Activated CD4-positive, alpha-beta memory T cell treated with anti-CD3 and anti-CD28 coated beads, Interleukin-2, amount 10 ng/mL, durations not matched to agents 7 days and 5 days (primary cell): Measurements from ENCODE around the gene NT5DC4. TPM values are rescaled to one million over a fixed set of nuclear protein-coding genes. Genes with fewer than 3 reads are reported as not detected.

ENCODE experiments used
- CTCF ChIA-PET: fragments of 350-600 bp; sonication (Branson Sonifier 250); formaldehyde crosslinking; loops from one replicate; lab custom pipeline; 2021; ENCODE audit warnings: antibody characterized with exemption, inconsistent platforms; lab: Charles Lee
- POLR2A ChIA-PET: fragments of 350-600 bp; sonication (Branson Sonifier 250); formaldehyde crosslinking; loops from one replicate; lab custom pipeline; 2021; ENCODE audit warnings: antibody characterized with exemption; lab: Charles Lee
- DNase-seq: peaks from one replicate; pipeline ENCODE4 v3.0.0-alpha.2; 2020
- H3K27ac Mint-ChIP-seq: one replicate; pipeline ENCODE4 v1.8.0; 2021; ENCODE audit warnings: mild to moderate bottlenecking, mixed read lengths
- H3K27me3 Mint-ChIP-seq: one replicate; pipeline ENCODE4 v1.8.0; 2021; ENCODE audit warnings: mixed read lengths
- H3K36me3 Mint-ChIP-seq: one replicate; pipeline ENCODE4 v1.8.0; 2021; ENCODE audit warnings: low read depth, mixed read lengths
- H3K4me1 Mint-ChIP-seq: one replicate; pipeline ENCODE4 v1.8.0; 2021; ENCODE audit warnings: mixed read lengths
- H3K4me3 Mint-ChIP-seq: one replicate; pipeline ENCODE4 v1.8.0; 2021; ENCODE audit warnings: mild to moderate bottlenecking, mixed read lengths
- H3K9me3 Mint-ChIP-seq: one replicate; pipeline ENCODE4 v1.8.0; 2021; ENCODE audit warnings: mixed read lengths
- total RNA-seq, 2 experiments: library from RNA; stranded (reverse); gene quantifications; one replicate each; pipeline ENCODE4 v1.2.3, GENCODE V29; 2021

Gene NT5DC4
- not detected for total RNA-seq

DNA sequence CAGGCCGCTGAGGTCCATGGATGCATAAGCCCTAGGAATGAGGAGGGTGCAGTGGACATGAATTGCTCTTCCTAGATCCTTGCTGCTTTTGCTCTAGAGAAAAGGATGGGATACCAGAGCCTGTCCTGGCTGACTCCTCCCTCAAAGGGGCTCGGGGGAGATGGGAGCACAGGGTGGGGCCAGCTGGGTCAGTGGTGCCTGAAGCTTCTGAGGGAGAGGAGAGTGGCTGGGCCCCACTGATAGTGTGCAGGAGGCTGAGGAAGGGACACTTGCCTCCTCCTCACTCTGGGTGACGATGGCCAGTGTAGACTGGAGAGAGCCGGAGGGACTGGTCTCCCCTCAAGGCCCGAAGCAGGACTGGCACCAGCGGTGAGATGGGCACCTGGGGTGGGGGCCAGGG is at the start of gene NT5DC4:
NT5DC4 (plus strand) TSS at position 236 of the 400 bp plus-strand sequence; CDS start at position 296, 60 bp downstream.
- no peaks in the 10 kb centered on the region for H3K36me3 Mint-ChIP-seq
- no peak within 1 kb of the TSS for H3K4me3 Mint-ChIP-seq
- ChIA-PET POLR2A (interaction anchor here (1.1 kb wide), 1 partner anchor 136 kb away, joined by 3 read pairs; the partner anchor contains the start of gene CHCHD5), CTCF (no interaction called here)
- DNase-seq, result no peak
- peaks cover 14% of the 10 kb centered on the region for H3K27me3 Mint-ChIP-seq
- H3K4me1 Mint-ChIP-seq, result peaks cover under 1% of the 10 kb centered on the region
- H3K27ac Mint-ChIP-seq, result no peak within 1 kb of the TSS
- no peaks in the 10 kb centered on the region for H3K9me3 Mint-ChIP-seq

- CTCF ChIA-PET, result no interaction called here
- H3K36me3 Mint-ChIP-seq, result peaks cover 6% of the 10 kb centered on the region
- POLR2A ChIA-PET, result interaction anchor here (0.5 to 2.6 kb wide), 4 partner anchors 10 to 47 kb away, joined by 3 to 12 read pairs (median 4); partner anchors contain the start of gene SLC20A1
- DNase-seq, result no peak
- peaks cover 7% of the 10 kb centered on the region for H3K4me1 Mint-ChIP-seq
- H3K27me3 Mint-ChIP-seq, result no peaks in the 10 kb centered on the region
- H3K27ac Mint-ChIP-seq, result no peak overlapping the region
- no peak overlapping the region for H3K4me3 Mint-ChIP-seq
- H3K9me3 Mint-ChIP-seq, result no peaks in the 10 kb centered on the region
Observed at GRCh38 chr2:112671801-112672200, 49.0 kb upstream of the NT5DC4 start.

GRCh38 chr2:112673008-112673407 is 47.8 kb upstream of the NT5DC4 start:
- Mint-ChIP-seq H3K27me3 (no peaks in the 10 kb centered on the region), H3K4me3 (no peak overlapping the region), H3K27ac (no peak overlapping the region), H3K36me3 (peaks cover 4% of the 10 kb centered on the region), H3K4me1 (peaks cover 5% of the 10 kb centered on the region), H3K9me3 (no peaks in the 10 kb centered on the region)
- DNase-seq, result no peak
- ChIA-PET POLR2A (interaction anchor here (0.9 to 1.8 kb wide), 5 partner anchors 14 to 42 kb away, joined by 3 to 5 read pairs (median 4); partner anchors contain the start of gene SLC20A1), CTCF (no interaction called here)

DNA sequence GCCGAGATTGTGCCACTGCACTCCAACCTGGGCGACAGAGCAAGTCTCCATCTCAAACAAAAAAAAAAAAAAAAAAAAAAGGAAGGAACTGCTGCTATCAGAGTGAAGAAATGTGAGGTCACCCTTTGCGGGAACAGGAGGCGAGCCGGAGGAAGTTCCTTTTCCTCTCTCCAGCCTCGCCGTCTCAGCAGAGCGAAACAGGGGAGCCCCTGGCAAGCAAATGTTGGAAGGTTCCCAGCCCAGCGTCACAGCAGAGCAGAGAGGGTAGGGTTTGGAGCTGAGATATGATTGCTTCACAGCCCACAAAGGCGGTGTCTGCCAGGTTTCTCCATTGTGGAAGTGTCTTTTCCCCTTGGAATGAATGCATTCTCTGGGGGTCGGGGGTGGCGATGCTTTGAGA is 46.6 kb upstream of the NT5DC4 start:
- ChIA-PET POLR2A (interaction anchor here (0.9 to 1.8 kb wide), 4 partner anchors 16 to 26 kb away, joined by 3 to 5 read pairs (median 4); no protein-coding TSS in a partner anchor), CTCF (interaction anchor here (0.7 to 1.1 kb wide), 3 partner anchors 9 to 909 kb away, joined by 3 to 7 read pairs (median 4); no protein-coding TSS in a partner anchor)
- H3K27ac Mint-ChIP-seq, result no peak overlapping the region
- H3K36me3 Mint-ChIP-seq, result no peaks in the 10 kb centered on the region
- no peak for DNase-seq
- no peaks in the 10 kb centered on the region for H3K9me3 Mint-ChIP-seq
- H3K4me3 Mint-ChIP-seq, result no peak overlapping the region
- H3K4me1 Mint-ChIP-seq, result peaks cover 5% of the 10 kb centered on the region
- H3K27me3 Mint-ChIP-seq, result no peaks in the 10 kb centered on the region

- Mint-ChIP-seq H3K4me1 (peaks cover 16% of the 10 kb centered on the region), H3K36me3 (no peaks in the 10 kb centered on the region), H3K4me3 (no peak overlapping the region), H3K27ac (no peak overlapping the region), H3K27me3 (no peaks in the 10 kb centered on the region), H3K9me3 (no peaks in the 10 kb centered on the region)
- ChIA-PET POLR2A (interaction anchor here (1.0 to 1.4 kb wide), 2 partner anchors 13 to 15 kb away, joined by 3 to 4 read pairs; no protein-coding TSS in a partner anchor), CTCF (interaction anchor here (0.8 to 1.9 kb wide), 3 partner anchors 8 to 47 kb away, joined by 3 to 10 read pairs (median 4); no protein-coding TSS in a partner anchor)
- no peak for DNase-seq
Observed at GRCh38 chr2:112679484-112679883, 41.3 kb upstream of the NT5DC4 start.

DNA sequence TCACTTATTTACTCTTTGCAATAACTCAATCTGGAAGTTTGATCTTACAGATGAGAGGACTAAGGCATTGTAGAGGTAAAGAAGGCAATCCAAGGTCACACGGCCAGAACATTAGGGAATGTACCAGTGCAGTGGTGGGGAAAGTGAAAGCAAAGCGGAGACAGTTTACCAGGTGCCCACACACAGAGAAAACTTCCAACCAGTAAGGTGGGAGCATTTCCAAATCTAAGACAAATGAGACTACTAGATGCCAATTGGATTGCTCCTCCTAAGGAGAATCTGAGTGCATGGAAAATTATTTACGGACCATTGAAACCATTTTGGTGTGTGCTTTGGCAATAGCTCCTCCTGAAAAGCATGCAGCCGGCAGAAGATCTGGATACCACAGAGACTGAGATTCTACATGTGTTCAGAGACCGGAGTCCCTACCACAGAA is 40.1 kb upstream of the NT5DC4 start:
- H3K27me3 Mint-ChIP-seq, result no peaks in the 10 kb centered on the region
- peaks cover 27% of the 10 kb centered on the region for H3K4me1 Mint-ChIP-seq
- H3K27ac Mint-ChIP-seq, result no peak overlapping the region
- no peaks in the 10 kb centered on the region for H3K9me3 Mint-ChIP-seq
- POLR2A ChIA-PET, result no interaction called here
- no peaks in the 10 kb centered on the region for H3K36me3 Mint-ChIP-seq
- no peak for DNase-seq
- no peak overlapping the region for H3K4me3 Mint-ChIP-seq
- CTCF ChIA-PET, result interaction anchor here (0.9 kb wide), 1 partner anchor 35 kb away, joined by 3 read pairs; no protein-coding TSS in a partner anchor

DNA sequence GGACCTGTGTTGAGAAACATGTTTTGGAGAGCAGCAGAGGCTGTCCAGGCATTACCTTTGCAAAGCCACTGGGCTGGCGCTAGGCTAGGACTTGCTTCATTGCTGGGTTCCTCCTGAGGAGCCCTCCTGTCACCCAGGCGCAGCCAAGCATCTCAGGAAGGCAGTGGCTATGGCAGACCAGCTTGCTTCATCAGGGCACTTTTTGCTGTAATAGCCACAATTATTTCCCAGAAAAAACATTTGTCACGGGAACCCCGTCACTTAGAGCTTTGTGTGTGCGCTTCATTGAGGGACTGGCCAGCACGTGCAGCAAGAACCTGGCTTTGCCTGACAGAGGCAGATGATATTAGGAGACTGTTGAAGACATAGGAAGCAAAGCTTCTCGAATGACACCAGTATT is 38.7 kb upstream of the NT5DC4 start:
- Mint-ChIP-seq H3K4me3 (no peak overlapping the region), H3K4me1 (peaks cover 33% of the 10 kb centered on the region), H3K9me3 (no peaks in the 10 kb centered on the region), H3K27ac (no peak overlapping the region), H3K27me3 (no peaks in the 10 kb centered on the region), H3K36me3 (no peaks in the 10 kb centered on the region)
- ChIA-PET POLR2A (interaction anchor here (1.1 to 2.2 kb wide), 3 partner anchors 10 to 25 kb away, joined by 3 to 10 read pairs (median 5); no protein-coding TSS in a partner anchor), CTCF (interaction anchor here (1.4 kb wide), 1 partner anchor 55 kb away, joined by 4 read pairs; no protein-coding TSS in a partner anchor)
- no peak for DNase-seq

GRCh38 chr2:112683550-112684414 is 37.0 kb upstream of the NT5DC4 start:
- no peaks in the 10 kb centered on the region for H3K27me3 Mint-ChIP-seq
- H3K27ac Mint-ChIP-seq, result peak overlapping the region; percentile 30
- CTCF ChIA-PET, result interaction anchor here (0.9 to 11.2 kb wide), 8 partner anchors 9 to 83 kb away, joined by 3 to 172 read pairs (median 6); no protein-coding TSS in a partner anchor
- POLR2A ChIA-PET, result interaction anchor here (0.7 to 3.7 kb wide), 10 partner anchors 8 to 99 kb away, joined by 3 to 19 read pairs (median 4); partner anchors contain the start of genes CHCHD5 and SLC20A1
- no peak for DNase-seq
- H3K36me3 Mint-ChIP-seq, result no peaks in the 10 kb centered on the region
- no peaks in the 10 kb centered on the region for H3K9me3 Mint-ChIP-seq
- H3K4me3 Mint-ChIP-seq, result no peak overlapping the region
- H3K4me1 Mint-ChIP-seq, result peaks cover 33% of the 10 kb centered on the region

DNA sequence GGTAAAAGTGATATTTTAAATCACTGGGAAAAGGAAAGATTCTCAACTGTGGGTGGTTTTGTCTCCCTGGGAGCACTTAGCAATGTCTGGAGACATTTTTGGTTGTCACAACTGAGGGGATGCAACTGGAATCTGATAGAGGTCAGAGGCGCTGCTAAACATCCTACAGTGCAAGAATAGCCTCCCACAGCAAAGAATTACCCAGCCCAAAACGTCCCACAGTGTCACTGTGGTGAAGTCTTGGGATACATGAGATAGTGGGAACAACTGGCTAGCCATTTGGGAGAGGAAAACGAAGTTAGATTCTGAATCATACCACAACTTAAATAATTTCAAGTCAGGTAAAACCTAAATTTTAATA is 36.4 kb upstream of the NT5DC4 start:
- peak overlapping the region; percentile 30 for H3K27ac Mint-ChIP-seq
- H3K36me3 Mint-ChIP-seq, result no peaks in the 10 kb centered on the region
- DNase-seq, result no peak
- H3K4me1 Mint-ChIP-seq, result peaks cover 33% of the 10 kb centered on the region
- H3K9me3 Mint-ChIP-seq, result no peaks in the 10 kb centered on the region
- ChIA-PET CTCF (interaction anchor here (1.0 to 11.2 kb wide), 7 partner anchors 8 to 257 kb away, joined by 3 to 172 read pairs (median 7); no protein-coding TSS in a partner anchor), POLR2A (interaction anchor here (0.9 to 3.7 kb wide), 5 partner anchors 8 to 100 kb away, joined by 4 to 19 read pairs (median 7); partner anchors contain the start of genes CHCHD5 and SLC20A1)
- no peak overlapping the region for H3K4me3 Mint-ChIP-seq
- no peaks in the 10 kb centered on the region for H3K27me3 Mint-ChIP-seq

DNA sequence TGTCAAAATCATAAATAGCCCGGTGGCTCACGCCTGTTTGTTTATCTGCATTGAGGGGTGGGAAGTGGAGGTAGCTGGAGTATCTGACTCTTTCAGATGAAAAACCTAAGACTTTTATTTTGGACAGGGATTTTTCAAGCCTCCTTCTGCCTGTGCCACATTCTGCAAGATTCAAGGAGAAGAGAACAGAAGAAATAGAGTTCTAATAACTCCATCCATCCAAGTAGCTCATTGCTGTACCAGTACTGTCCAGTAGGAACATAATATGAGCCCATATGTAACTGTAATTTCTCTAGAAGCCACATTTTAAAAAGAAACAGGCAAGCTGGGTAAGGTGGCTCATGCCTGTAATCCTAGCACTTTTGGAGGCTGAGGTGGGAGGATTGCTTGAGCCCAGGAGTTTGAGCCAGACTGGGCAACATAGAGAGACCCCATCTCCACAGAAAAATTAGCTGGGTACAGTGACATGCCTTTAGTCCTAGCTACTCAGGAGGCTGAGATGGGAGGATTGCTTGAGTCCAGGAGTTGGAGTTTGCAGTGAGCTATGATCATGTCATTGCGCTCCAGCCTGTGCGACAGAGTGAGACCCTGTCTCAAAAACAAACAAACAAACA is 35.4 kb upstream of the NT5DC4 start:
- ChIA-PET CTCF (interaction anchor here (0.5 to 11.2 kb wide), 10 partner anchors 23 to 256 kb away, joined by 3 to 172 read pairs (median 4); partner anchors contain the start of gene SLC20A1), POLR2A (interaction anchor here (0.8 to 3.7 kb wide), 4 partner anchors 20 to 38 kb away, joined by 3 to 19 read pairs (median 3); partner anchors contain the start of gene SLC20A1)
- Mint-ChIP-seq H3K27me3 (no peaks in the 10 kb centered on the region), H3K4me1 (peaks cover 36% of the 10 kb centered on the region), H3K9me3 (no peaks in the 10 kb centered on the region), H3K36me3 (no peaks in the 10 kb centered on the region), H3K4me3 (no peak overlapping the region), H3K27ac (no peak overlapping the region)
- no peak for DNase-seq

DNA sequence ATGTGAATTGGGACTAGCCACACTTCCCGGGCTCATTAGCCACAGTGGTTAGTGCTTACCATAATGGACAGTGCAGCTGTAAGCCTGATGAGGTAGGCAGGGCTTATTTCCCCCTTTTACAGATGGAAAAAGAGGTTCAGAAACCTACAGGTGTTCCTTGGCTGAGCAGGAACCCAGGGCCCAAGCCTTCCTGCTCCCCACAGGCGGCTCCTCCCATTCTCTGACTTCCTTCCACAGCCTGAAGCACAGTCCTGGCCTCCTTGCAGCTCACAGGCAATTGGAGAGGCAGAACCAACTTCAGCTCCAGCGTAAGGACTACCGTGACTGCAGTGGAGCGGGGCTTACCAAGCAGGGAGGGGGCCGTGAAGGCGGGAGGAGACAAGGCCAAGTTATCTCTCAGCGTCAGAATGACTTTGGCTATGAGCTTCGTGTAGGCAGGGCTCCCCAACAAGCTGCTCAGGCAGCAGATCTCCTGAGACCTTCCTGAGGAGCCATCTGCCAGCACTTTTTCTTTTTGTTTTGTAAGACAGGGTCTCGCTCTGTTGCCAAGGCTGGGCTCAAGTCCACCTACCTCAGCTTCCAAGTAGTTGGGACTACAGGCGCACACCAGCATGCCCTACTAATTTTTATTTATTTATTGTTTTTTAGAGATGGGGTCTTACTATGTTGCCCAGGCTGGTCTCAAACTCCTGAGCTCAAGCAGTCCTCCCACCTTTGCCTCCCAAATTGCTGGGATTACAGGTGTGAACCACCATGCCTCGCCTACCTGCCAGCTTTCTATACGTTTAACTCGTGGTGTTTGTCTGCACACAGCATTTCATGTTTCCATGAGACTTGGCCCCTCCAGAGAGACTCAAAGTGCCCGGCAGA is 34.2 kb upstream of the NT5DC4 start:
- Mint-ChIP-seq H3K27ac (no peak overlapping the region), H3K4me1 (peaks cover 47% of the 10 kb centered on the region), H3K36me3 (no peaks in the 10 kb centered on the region), H3K27me3 (no peaks in the 10 kb centered on the region), H3K4me3 (no peak overlapping the region), H3K9me3 (no peaks in the 10 kb centered on the region)
- POLR2A ChIA-PET, result interaction anchor here (0.7 to 3.7 kb wide), 2 partner anchors 39 to 92 kb away, joined by 3 to 19 read pairs; partner anchors contain the start of gene SLC20A1
- CTCF ChIA-PET, result interaction anchor here (3.3 to 11.2 kb wide), 2 partner anchors 40 to 58 kb away, joined by 17 to 172 read pairs; no protein-coding TSS in a partner anchor
- no peak for DNase-seq
